HG03460 (cell line): ENCODE results near the gene BBX.

Experiments used
- ATAC-seq: cut with Tn5 transposase; IDR thresholded peaks from one replicate; pipeline ENCODE4 v1.9.1; 2021; ENCODE audit not compliant: unreplicated experiment

BBX gene

DNA sequence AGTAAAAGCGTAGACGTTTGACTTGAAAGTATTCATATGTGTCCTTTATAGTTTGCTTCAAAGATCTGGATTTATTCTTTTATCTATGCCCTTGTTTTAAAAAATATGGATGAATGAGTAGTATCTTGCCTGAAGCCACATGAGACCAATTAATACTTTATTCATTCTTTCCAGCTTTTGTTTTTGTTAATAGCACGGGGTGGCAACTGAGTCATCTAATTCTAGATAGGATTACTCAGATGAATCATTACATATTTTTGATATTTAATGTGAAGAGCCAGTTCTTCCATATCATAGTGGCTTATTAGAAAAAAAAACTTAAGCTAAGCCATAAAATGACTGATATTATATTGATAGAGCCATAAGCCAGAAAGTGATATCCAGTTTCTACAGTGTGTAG is 121.9 kb downstream of the BBX start:
- no peak for ATAC-seq

- ATAC-seq: no peak
Observed at GRCh38 chr3:107650788-107651187, 128.0 kb downstream of the BBX start.

DNA sequence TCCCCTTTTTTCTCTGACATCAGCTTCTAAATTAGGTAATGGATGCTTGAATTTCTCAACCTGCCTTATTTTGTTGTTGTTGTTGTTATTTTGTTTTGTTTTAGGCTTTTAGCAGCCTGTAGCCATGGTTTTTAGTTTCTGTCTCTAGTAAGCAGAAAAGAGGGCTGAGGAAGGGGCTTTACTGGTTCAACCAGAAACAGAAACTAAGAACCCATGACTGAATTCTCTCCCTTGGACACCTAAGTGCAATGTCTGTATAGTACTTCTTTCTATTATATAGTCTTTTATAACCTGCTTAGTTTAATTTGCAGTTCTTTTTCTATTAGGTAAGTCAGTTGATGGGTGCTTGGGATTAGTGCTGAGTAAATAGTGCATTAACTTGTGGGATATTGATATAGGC is 129.0 kb downstream of the BBX start:
- ATAC-seq: no peak

- no peak for ATAC-seq
Observed at GRCh38 chr3:107654218-107654617, 131.5 kb downstream of the BBX start.

DNA sequence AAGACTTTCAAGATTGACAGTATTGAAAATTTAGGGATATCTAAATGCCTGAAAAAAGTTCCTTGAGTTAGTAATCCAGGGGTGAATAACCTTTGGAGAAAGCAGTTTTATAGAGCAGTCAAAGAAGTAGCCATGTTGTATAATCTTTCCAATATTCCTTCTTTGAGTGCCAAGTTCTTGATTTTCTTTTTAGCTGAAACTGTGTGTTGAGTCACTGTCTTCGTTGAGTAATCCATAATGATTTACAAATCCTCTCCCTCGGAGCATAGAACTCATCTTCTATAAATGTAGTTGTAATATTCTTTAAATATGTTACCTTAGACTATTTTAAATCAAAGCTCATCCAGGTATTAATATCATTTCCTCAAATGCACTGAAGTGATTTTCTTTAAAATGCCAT is 135.2 kb downstream of the BBX start:
- ATAC-seq: no peak

GRCh38 chr3:107660306-107660976 is 137.7 kb downstream of the BBX start:
- no peak for ATAC-seq

- ATAC-seq: peak; percentile 50
Observed at GRCh38 chr3:107661447-107662123, 138.8 kb downstream of the BBX start.

DNA sequence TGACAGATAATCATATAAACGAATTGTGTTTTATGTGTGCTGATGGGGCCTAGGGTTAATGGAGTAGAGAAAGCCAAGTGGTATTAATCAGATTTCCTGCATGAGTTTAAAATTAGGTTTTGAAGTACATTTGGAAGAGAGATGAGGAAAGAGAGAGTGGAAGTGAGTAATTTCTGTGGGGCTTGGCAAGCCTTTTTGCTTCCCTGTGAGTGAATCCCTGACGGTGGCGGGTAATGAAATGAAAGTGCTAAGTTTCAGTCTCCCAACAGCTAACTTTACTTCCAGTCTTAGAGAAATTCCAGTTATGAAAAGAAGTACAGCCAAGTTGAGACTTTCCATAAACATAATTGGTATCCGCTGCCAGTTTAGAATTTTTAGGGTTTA is 139.4 kb downstream of the BBX start:
- ATAC-seq: no peak

GRCh38 chr3:107662586-107662985 is 139.8 kb downstream of the BBX start:
- ATAC-seq: no peak

- no peak for ATAC-seq
Observed at GRCh38 chr3:107663266-107663665, 140.5 kb downstream of the BBX start.

DNA sequence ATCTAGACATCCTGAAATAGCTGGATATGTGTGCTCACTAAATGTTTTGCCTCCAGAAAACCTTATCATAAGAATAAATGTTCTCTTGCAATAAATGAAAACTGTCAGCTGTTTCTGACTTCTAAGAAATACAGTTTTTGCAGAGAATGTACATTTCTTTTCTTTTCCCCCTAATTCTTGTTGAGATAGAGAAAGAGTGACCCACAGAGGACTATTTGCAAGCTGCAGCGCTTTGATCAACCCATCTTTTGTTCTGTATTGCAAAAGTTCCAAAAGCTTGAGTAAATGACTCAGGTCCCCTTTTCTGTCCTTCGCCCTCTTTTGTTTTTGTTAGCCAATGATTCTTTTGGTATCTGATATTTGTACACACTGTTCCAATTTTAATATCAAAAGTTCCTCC is 141.9 kb downstream of the BBX start:
- no peak for ATAC-seq

DNA sequence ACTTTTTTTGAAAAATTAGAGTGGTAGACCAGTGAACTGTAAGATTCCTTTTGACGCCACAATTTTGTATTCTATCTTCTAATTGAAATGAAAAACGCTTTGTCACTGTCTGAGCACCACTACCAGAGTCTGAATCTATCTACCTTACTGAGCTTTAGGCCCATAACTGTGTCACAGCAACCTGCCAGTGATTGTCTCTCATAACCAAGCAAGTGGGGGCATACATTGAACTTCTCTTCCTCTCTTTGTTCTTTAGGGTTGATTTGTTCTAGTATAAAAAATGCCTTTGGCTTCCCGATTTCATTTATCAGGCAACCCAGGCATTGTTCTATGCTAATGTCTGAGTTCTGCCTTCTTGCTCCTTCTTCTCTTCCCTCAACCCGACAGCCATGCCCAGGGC is 142.6 kb downstream of the BBX start:
- no peak for ATAC-seq

DNA sequence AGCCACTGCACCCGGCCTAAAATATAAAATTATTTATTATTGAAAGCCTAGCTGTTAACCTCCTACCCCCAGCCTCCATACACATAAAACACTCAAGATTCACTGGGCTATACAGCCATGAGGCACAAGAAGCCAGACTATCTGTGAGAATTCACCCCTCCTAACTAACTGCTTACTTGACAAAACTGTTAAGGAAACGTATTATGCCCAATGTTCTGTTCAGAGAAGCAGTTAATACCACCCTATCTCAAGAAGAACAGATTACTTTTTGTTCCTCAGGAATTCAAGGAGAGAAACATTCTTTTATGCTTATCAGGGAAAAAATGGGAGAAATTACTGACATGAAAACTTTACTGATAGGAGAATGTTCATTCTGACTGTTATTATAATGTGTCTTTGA is 144.1 kb downstream of the BBX start:
- ATAC-seq: no peak

DNA sequence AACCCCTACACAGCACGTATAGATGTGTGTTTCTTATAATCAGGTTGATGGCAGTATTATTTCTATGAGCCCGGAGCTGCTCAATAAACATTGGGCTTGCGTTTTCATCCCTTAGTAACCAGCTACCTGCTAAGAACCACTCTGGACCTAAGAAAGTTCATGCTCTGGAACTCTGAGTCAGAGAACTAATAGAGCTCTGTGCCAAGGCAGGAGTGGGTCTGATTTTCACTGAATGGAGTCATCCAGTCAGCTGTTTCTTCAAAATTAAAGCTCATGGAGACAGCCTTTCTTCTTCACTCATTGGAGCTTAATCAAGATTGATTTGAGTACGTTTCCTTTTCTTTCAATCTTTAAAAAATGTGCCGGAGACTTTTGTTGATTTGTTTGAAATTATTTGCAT is 145.7 kb downstream of the BBX start:
- no peak for ATAC-seq

DNA sequence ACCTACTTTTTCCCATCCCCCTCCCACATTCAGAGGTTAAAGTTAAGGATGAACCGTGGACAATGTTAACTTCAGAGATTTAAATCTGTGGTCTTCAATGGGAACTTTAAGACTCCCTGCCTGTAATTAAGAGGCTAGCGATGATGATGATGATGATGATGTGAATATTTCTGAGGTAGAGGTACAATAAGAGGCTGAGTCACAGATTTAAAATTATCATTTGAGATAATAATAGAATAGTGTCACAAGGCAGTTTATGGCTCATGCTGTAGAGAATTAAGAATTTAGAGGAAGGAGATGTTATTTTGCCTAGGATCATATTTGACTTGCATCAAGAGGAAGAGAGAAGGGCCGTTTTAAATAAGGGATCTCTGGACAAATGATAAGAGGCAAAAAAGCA is 146.2 kb downstream of the BBX start:
- ATAC-seq: no peak

- no peak for ATAC-seq
Observed at GRCh38 chr3:107669669-107670068, 146.9 kb downstream of the BBX start.

- ATAC-seq: no peak
Observed at GRCh38 chr3:107670986-107671385, 148.2 kb downstream of the BBX start.

DNA sequence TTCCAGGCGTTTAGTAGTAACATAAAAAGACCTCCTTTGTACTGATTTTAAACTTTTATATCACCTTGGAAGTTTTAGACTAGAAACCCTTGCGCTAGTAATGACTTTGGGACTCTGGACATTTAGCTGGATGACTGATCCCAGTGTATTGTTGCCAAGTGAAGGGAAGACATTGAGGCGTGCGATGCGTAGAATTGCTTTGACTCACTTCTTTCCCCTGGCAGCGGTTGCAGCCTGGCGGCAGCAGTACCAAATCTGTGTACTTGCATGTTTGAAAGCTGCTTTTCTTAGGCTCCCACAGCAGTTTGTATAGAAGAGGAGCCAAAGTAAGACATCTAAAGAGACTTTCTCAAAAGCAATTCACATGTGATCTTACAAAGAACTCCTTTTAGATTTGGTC is 151.6 kb downstream of the BBX start:
- no peak for ATAC-seq

DNA sequence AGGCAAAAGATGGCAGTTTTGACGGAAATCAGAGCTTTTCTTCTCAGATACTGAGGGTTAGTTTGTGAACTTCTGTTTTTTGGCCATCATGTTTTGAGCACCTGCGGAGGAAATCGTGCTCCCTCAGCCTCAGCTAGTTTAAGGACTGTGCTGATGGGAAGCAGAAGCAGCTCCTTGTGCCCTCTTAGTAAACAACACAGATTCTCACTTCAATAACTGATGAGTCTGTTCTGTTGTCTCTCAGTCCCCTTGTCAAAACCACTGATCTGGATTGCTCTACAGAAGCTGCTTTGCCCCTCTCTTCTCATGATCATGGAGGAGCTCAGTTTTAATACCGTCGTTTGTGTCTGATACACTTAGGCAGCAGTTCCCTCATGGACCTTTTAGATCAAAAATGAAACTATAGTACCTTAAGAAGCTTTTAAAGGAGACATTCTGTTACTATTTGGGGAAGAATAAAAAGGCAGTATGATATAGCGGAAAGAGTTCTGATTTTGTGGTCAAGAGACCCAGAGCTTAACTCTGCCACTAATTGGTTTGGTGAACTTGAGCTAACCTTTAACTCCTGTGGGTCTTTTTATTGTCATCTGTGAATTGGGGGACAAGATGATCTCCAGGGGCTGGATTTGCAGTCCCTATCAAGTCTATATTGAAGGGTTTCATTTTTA is 152.6 kb downstream of the BBX start:
- peak; percentile 68 for ATAC-seq

GRCh38 chr3:107676469-107677309 is 153.9 kb downstream of the BBX start:
- no peak for ATAC-seq

DNA sequence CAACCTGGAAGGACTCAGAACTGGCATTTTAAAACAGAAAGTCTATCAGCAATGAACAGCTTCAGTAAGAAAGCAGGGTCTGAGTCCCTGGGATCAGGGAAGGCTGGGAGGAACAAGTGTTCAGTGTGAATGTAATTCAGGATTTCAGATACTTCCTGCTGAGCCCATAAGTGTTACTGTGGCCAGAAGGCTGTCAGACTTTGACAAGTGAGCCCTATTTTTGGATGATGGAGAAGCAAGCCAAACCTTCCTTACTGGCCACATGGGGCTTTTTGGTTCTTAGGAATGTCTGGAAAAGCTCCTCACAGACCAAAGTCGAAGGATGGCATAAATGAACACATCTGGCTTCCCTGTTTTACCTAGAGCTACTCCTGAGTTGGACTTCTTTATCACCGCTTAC is 157.2 kb downstream of the BBX start:
- ATAC-seq: no peak

DNA sequence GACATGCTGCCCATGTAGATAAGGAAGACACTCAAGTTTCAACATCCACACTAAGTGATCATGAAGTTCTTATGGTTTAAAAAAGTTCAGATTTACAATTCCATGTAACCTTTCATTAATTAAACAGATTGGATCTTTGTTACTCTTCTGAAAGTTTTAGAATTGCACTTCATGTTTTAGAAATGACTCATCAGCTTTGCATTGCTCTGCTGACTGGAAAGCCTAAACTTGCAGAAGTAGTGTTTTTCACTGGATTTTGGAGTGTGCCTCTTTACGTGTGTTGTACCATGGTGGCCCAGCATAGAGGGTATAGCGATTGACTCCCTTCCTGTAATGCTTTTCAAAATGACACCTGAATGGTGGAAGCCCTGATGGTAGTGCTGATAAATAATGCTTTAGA is 157.9 kb downstream of the BBX start:
- no peak for ATAC-seq
